HG03103 (cell line): ENCODE results near the gene HS6ST3.
"Not testable (repeated sequence)": the region's sequence is repeated elsewhere in the genome, so short reads cannot be mapped to it uniquely, and the experiment has no call there.

Experiments
- ATAC-seq: cut with Tn5 transposase; IDR thresholded peaks from one replicate; pipeline ENCODE4 v1.9.1; 2021; ENCODE audit warnings: low read depth; ENCODE audit not compliant: unreplicated experiment

Gene HS6ST3

GRCh38 chr13:96772426-96772825 lies 682.5 kb downstream of the HS6ST3 start:
- no peak for ATAC-seq

- not testable (repeated sequence) for ATAC-seq
Observed at GRCh38 chr13:96778302-96778701, 688.4 kb downstream of the HS6ST3 start.

- ATAC-seq: no peak
Observed at GRCh38 chr13:96779691-96780090, 689.8 kb downstream of the HS6ST3 start.

- no peak for ATAC-seq
Observed at GRCh38 chr13:96780105-96780504, 690.2 kb downstream of the HS6ST3 start.

- no peak for ATAC-seq
Observed at GRCh38 chr13:96781141-96781540, 691.2 kb downstream of the HS6ST3 start.

GRCh38 chr13:96782186-96782585 lies 692.3 kb downstream of the HS6ST3 start:
- ATAC-seq: no peak

- ATAC-seq: no peak
Observed at GRCh38 chr13:96783057-96783456, 693.1 kb downstream of the HS6ST3 start.

- no peak for ATAC-seq
Observed at GRCh38 chr13:96783511-96783910, 693.6 kb downstream of the HS6ST3 start.

- no peak for ATAC-seq
Observed at GRCh38 chr13:96785986-96786385, 696.1 kb downstream of the HS6ST3 start.

- no peak for ATAC-seq
Observed at GRCh38 chr13:96792188-96792587, 702.3 kb downstream of the HS6ST3 start.

GRCh38 chr13:96792736-96793403 lies 703.0 kb downstream of the HS6ST3 start:
- no peak for ATAC-seq

- no peak for ATAC-seq
Observed at GRCh38 chr13:96793404-96793755, 703.5 kb downstream of the HS6ST3 start.

- ATAC-seq: no peak
Observed at GRCh38 chr13:96794669-96795068, 704.8 kb downstream of the HS6ST3 start.

GRCh38 chr13:96795670-96796069 lies 705.8 kb downstream of the HS6ST3 start:
- no peak for ATAC-seq

- ATAC-seq: no peak
Observed at GRCh38 chr13:96796091-96796633, 706.3 kb downstream of the HS6ST3 start.

GRCh38 chr13:96797136-96797535 lies 707.2 kb downstream of the HS6ST3 start:
- ATAC-seq: no peak

- ATAC-seq: no peak
Observed at GRCh38 chr13:96803456-96804100, 713.7 kb downstream of the HS6ST3 start.

GRCh38 chr13:96804174-96804573 lies 714.3 kb downstream of the HS6ST3 start:
- no peak for ATAC-seq

- ATAC-seq: no peak
Observed at GRCh38 chr13:96806746-96807145, 716.8 kb downstream of the HS6ST3 start.

- no peak for ATAC-seq
Observed at GRCh38 chr13:96809366-96810096, 719.6 kb downstream of the HS6ST3 start.

GRCh38 chr13:96810104-96810503 lies 720.2 kb downstream of the HS6ST3 start:
- ATAC-seq: no peak
